AG08396 (cell line): ENCODE measurements around the gene SEZ6L.

Source experiments
- DNase-seq: peaks from one replicate; pipeline ENCODE4 v3.0.0; 2012; ENCODE audit warnings: low spot score, mixed read lengths

The SEZ6L gene

DNA sequence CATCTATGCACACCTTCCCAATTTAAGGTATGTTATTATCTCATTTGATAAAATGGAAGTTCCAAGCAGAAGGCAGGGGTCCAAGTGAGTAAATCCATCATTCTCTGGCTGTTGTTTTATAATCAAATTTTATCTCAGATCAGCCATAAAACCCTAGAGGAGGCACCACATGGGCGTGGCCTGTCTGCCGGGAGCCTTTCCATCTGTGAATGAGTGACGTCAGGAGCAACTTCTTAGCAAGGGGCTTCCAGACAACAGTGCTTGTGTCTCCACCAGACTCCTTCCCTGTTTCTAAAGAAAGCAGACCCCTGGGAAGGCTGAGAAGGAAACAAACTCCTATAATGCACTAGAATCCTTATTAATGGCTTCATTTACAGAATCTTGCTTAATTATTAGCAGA, 13.5 kb downstream of the SEZ6L start:
- no peak for DNase-seq

DNA sequence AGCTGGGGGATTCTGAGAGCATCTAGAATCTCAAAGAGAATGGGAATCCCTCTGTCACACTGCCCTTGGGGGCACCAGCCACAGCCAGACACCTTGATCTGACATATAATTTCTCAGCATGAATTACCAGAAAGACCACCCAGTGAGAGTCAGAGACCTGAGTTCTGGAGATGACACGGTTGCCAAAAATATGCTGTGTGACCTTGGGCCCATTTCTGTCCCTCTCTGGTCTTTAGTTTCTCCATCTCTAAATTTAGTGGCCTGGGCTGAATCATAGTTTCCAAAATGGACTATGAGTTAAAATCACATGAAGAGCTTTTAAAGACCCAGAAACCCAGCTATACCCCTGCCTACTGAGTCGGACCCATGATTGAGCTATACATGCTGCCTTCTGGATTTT, 15.9 kb downstream of the SEZ6L start:
- DNase-seq: no peak

DNA sequence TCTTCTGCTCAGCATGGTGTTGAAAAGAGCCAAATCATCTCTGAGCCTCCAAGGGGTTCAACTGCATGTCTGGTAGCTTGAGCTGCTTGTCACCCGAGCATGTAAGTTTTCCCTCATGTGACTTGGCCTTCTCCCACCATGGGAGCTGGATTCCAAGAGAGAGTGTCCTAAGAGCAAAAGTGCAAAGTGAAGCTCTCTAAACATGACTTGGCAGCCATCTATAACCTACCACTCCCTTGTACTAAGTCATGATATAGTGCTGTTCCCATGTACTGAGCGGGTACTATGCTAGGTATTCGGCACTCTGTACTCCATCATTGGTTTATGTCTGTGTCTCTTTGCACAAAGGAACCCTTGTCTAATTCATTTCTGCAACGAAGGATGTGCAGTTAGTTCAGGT, 19.1 kb downstream of the SEZ6L start:
- no peak for DNase-seq

DNA sequence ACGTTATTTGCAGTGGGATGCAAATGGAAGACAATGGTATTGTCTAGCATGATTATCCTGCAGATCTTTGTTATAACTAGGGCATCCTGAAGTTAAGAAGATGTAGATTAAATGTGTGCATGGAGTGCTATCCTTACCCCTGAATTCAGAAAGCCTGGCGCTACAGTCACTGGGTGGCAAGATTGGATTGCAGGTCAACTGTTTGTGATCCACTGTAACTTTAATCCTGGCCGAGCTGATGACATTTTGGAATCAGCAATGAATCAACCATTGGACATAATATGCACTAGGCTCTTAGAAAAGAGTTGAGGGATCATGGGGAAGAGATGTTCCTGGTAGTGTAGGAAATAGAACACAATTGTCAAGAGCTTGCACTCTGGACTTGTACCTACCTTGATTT, 25.1 kb downstream of the SEZ6L start:
- no peak for DNase-seq

DNA sequence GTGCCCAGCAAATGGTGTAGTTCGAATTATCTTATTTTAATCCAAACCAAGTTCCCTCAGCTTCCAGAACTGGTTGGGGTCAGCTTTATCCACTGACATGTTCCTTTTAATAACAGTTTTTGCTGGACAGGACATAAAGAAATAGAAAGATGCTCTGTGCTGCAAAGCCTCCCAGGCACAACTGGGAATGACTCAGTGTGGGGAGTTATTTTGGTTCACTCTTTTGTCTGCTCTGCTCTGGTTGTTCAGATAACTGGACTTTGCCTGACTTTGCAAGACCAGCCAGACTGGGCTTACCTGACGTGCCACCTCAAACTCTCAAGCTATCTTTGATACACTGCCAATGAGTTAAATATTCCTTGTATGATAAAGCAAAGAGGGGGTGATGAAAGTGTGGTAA, 25.6 kb downstream of the SEZ6L start:
- no peak for DNase-seq

DNA sequence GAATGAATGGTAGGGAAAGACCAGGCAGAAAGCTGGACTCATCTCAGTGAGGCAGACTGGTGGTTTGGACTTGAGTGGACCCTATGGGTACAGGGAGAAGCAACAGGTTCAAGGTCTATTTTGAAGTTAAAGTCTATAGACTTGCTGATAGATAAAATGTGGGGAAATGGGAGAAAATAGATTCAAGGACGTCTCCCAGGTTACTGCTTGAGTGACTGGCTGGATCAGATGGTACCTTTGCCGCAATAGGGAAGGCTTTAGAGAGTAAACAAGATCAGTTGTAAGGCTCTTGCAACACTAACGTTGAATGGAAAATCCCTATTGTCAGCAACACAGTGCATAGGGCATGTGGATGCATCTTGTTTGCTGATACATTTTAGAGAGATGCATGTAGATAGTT, 27.4 kb downstream of the SEZ6L start:
- DNase-seq: no peak

DNA sequence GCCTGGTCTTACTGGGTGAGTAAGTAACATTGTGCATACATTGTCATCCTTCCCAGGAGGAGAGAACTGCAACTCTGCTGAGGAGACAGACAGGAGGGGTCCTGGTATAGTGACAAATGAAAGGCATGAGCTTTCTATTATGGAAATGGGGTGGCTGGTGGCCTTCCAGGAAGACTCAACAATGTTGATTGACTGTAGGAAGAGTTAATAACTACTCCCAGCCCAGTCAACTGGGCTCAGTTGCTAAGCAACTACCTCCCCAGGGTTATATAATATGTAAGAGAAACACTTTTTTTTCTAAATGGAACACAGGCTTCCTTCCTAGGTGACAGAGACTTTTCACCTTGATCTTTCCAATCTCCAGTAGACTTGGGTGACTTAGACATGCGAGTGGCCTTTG, 28.2 kb downstream of the SEZ6L start:
- no peak for DNase-seq

DNA sequence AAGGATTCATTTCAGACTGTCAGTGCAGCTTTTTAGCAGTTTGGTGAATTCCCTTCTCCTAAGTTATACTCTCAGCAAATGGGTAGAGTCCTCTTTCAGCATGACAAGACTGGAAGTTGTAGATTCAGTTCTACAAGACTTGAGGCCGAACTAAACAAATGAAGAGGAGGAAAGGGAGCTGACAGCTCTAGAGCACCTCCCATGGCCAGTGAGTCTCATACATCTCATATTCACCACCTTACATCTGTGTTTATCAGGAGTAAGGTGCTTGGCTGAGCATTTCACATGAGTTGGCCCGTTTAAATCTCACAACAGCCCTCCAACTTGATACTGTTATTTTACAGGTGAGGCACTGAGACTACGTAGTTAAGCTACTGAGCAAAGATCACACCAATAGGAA, 30.4 kb downstream of the SEZ6L start:
- no peak for DNase-seq

DNA sequence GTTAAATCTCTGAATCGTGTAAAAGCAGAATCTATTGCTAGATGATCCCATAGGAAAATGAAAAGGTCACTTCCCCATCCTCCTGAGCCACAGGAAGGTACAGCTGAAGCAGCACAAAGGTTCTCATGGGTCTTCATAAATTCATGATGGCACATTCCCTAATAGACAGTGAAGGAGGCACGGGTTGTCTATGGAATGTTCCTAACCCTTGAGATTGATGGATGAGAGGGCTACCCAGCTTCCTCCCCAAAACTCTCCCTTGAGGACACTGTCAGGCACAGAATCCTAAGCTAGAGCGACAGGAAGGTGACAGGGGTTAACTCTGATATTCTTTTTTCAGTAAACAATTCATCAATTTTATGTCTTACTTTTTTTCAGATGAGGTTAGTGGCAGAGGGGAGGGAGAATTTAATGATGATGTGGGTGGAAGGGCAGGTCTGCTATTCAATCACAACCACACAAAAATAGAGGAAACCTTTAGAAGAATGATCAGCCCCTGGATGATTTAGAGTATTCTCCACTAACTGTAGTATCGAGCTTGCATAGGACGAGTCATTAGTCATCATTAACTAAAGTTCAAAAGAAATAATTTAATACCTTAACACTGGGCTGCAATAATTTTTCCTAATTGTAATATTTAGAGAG, 33.1 kb downstream of the SEZ6L start:
- no peak for DNase-seq

DNA sequence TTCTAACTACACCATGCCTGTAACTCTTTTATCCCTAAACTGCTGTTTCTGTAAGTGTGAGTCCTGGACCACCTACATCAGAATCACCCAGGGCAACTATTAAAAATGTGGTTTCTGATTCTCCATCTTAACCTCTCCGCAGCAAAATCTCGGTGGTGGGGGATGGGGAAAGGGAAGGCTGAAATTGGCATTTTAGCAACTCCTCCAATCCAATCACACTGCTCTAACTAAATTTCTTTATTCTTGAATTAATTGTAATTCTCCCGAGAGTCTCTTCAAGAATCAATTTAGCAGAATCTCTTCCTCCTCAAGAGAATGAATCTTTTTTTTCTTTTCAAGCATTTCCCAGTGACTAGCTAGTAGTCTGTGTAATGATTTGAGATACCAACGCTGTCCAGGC, 36.2 kb downstream of the SEZ6L start:
- DNase-seq: no peak

DNA sequence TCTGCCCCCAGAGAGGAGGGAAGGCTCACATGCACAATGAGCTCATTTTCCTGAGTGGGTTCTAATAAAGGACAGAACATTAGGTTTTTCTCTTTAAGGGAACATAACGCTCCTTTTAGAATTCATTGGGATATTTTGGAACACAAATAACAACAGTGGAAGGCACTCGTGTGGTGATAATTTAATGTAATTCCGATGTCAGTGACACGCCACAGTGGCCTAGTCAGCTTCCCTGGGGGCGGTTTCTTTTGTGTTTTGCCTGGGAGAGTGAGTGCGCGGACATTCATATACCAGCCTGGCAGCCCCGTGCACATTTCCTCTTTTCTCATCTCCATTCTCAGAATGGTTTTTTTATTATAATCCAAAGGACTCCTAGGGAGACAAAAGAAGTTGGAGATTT, 41.1 kb downstream of the SEZ6L start:
- no peak for DNase-seq

DNA sequence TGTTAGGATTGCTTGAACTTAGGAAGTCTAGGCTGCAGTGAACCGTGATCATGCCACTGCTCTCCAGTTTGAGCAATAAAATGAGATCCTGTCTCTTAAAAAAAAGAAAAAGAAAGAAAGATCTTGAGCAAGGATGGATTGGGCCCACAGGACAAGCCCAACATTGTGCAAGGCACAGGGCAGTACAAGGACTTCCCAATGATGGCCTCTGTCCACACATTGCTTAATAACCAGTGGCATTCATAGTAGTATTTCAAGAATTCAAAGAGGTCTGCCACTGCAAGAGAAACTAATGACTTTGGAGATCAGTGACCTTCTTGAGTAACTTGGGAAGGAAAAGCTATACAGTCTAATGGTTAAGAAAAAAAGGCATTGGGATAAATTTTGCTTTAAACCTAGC, 44.6 kb downstream of the SEZ6L start:
- DNase-seq: no peak

DNA sequence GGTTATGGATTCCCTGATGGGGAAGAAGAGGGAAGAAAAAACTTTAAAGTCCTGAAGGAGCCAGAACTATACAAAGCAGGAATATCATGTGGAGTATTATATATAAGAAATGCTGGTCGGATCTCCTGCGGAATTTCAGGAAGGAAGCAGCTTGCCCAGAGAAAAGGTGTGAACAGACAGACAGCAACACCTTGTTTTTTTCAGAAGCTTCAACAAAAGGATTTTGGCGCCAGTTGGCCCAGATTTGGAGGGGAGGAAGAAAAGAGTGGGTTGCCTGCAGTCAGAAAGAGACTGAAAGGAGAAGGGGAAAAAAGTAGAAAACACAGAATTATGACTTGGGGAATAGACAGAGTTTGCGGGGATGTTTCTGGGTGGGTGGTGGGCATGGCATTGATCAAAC, 45.2 kb downstream of the SEZ6L start:
- no peak for DNase-seq

DNA sequence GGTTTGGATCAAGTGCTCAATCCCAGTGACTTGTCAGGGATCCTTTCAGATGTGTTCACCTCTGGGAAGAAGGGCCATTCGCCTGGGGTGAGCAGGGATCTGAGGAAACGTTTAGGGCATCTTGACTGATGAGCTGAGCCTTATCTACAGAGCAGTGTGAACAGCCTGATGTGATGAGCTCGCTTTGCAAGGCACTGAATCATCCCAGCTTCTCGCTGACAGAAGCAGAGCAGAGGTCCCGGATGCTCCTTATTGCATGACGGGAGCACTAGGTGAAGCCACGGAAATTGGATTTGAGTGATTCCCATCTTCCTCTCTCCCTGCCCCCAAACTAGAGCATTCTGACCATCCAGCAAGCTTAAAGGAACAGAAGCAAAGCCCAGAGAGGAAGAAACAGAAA, 46.5 kb downstream of the SEZ6L start:
- no peak for DNase-seq

DNA sequence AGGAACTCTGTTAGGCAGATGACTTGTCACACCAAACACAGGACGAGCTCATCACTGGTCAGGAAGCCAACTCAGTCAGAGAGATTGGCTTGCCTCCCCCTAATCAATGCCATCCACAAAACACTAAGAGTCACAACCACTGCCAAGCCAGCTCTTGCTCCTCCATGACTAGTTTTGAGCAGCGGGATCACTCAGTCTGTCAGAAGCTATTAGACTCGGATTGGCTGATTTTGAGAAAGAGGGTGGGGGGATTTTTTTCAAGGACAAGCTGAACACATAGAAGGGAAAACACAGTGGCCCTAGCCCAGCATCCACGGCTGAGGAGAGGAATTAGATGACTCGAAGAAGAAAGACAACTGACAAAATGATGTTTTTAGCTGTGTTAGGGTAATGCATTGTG, 55.9 kb downstream of the SEZ6L start:
- DNase-seq: no peak

DNA sequence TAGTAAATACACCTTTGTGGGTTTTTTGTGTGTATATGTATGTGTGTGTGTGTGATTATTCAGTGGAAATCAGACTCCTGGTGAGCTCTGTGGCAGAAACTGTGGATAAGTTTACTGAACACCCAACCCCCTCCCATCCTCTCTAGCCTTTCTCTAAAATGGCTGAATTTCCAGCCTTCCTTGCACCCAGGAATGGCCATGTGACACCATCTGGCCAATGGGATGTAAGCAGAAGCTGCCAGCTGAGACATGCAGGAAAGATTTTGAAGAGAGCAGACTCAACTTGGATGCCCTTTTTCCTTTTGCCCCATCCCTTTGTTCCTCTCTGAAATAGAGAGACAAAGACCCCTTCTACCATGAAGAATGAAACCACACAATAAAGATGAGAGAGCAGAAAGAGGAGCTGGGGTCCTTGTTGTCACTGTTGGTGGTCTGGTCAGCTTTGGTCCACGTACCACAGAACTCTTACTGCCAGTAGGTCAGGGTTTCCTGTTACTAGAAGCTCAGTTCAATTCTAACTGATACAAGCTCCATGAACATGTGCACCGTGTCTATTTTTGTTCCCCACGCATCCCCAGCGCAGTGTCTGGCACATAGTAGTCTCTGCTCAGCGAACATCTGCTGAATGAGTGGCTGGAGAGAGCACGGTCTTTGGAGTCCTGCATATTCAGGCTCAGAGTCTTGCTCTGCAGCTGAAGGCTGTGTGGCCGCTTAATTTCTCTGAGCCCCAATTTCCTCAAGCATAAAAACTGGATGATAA, 57.5 kb downstream of the SEZ6L start:
- DNase-seq: no peak

DNA sequence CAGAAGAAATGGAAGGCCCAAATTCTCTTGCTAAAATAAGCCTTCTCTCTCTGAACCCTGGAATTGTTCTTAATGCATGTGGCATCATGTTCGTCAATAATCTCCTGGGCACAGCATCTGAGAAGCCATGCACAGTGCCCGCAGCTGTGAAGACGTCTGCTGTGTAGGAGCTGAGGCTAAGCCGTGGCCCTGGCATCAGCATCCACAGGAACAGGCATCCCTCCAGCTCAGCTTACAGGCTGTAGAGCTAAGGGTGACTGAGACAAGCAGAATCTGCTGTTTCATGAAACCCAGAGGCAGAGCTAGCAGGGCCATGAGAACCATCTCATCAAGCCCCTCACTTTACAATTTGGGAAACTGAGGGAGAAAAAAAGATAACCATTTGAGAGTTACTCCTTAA, 60.6 kb downstream of the SEZ6L start:
- DNase-seq: no peak

DNA sequence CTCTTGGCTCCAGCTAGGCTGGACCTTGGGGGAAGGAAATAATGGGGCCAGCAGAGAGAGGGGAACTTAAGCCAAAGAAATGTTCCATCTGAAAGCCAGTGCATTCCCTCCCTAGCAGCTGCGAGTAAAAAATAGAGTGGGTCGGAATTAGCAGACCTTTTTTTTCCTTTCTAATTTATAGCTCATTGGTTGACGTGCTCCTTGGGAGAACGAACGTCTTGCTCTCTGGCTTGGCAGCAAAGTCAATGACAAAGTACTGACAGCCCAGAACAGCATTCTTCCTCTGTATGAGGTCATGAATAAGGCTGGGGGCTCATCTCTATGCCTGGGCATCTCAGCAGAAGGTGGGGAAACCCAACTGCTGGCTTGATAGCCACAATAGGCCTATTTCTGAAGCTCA, 65.0 kb downstream of the SEZ6L start:
- no peak for DNase-seq

DNA sequence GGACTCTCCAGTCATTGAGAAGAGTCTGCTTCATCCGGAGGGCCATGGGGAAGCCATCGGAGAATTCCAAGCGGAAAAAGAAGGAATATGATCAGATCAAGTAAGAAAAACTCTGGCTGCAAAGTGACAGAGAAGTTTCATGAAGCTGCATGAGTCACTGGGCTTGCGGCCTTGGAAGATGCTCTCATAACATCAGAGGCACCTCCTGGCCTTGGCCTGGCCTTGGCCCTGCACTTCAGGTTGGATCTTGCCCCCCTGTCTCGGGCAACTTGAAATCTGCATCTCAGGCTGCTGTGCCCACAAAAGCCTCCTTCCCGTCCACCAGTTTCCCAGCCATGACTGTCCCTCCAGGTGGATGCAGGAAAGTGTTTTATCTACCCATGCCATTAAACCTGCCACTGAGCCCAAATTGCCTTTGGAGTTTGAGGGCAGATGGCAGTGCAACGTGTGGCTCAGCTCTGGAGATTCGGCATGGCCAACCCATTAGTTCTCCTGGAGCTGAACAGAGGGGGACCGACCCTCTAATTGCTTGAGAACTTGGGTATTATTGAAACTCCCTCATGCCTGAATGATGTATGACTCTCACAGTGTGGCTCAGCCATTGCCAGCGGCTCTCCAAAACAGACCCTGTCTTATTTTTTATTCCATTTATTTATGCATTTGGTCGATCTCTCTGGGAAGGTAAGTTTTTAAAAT, 66.7 kb downstream of the SEZ6L start:
- DNase-seq: no peak

DNA sequence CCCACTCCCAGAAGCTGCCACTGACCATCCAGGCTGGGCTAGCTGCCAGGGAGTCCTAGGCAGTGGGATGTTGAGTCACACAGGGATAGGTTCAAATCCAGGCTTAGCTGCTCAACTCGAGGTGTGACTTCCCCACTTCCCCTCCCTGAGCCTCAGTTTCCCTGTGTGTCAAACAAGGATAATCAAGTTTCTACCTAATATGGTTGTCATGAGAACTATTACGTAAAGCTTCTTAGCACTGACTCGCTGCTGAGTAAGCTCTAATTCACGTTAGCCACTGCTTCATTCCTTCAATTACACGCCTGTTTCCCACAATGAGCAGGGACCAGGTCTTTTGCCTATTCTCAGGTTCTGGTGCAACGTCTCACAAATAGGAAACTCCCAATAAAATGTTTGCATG, 67.7 kb downstream of the SEZ6L start:
- no peak for DNase-seq

DNA sequence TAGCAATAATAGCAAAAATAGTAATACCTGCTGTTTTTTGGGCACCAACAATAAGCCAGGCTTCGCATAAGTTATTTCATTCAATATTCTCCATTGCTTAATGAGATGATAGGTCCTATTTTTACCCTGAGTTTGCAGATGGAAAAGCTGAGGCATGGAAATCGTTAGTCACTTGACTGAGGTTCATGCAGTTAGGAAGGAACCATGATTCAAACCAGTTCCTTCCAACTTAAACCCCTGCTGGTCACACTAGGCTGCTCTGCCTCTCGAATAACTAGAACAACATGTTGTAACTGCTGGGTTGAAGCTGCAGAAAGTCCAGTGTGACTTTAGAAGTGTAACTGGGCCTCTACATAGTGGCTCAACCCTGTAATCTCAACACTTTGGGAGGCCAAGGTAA, 69.3 kb downstream of the SEZ6L start:
- no peak for DNase-seq

DNA sequence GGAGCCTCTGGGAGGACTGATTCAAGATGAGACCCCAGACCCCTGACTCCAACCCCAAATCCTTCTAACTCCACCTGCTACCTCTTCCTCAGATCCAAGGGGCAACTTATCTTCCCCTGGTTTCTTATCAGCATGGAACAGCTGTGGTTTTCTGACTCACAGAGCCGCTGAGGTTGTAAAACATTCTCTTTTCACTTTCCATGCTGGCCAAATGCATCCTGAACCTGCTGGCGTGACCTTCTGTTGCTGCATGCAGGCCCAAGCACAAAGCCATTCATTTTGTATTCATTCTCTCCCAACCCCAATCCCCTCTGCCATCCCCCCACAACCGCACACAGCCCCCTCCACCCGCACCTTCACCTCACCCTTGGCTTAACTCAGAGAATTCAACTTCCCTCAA, 70.3 kb downstream of the SEZ6L start:
- DNase-seq: no peak

DNA sequence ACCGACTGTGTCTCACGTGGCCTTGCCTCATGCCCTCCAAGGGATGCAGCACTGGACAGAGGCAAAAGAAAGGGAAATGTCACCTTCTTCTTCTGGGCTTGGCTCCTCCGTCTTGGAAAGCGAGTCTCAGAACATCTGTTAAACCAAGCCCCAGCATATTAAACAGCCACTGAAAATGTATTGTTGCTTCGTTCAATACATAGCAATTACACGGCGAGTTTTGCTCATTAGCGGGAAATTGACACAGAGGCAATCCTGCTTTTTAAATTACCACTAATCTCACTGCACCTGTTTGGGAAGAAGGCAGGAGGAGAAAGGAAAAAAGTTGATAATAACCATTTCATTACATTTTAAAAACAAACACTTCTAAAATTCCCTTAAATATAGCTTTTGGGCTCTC, 72.1 kb downstream of the SEZ6L start:
- DNase-seq: no peak

DNA sequence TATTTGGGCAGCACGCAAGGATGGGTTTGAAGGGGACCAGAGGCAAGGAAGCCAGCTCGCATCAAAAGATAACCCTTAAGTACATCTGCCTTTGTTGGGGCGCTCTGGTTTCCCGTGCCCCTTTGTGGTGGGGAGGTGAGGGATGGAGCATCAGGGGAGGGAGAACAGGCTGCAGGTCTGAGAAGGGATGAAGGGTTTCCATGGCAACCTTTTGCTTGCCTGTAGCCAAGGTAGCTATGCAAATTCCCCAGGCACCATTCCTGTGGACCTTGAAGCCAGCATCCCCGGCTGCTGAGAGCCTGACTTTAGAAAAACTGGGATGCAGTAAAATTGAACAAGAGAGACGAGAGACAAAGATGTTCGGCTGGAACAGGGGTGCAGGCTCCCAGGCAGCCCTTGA, 75.7 kb downstream of the SEZ6L start:
- no peak for DNase-seq
